HG02973 (cell line): ENCODE data around the gene ACCSL.
A peak's percentile ranks its signal among the peaks of the same experiment; 100 is the strongest.

Experiments used
- ATAC-seq: cut with Tn5 transposase; IDR thresholded peaks from one replicate; pipeline ENCODE4 v1.9.1; 2021; ENCODE audit warnings: moderate library complexity; ENCODE audit not compliant: unreplicated experiment

The ACCSL gene

DNA sequence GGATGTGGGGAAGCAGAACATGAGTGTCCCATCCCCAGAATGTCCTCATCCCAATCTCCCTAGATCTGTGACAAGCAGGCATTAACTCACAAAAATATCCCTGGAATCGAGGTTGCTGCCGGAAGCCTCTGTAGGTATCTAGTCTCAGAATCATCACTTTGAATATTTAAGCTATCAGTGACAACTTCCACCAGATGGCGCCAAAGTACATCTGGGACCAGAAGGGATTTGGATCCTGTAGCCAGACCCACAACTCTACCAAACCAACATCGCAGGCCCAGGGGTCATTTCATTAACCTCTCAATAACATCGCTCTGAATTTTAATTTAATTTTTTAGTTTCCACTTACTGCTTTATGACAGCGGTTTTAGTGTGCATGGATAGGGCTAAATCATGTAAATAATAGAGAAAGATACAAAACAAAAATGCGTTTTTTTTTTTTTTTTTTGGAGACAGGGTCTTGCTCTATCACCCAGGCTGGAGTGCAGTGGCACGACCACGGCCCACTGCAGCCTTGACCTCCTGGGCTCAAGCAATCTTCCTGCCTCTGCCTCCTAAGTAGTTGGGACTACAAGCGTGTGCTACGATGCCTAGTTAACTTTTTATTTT lies 46.6 kb downstream of the ACCSL start:
- peak; percentile 44 for ATAC-seq

DNA sequence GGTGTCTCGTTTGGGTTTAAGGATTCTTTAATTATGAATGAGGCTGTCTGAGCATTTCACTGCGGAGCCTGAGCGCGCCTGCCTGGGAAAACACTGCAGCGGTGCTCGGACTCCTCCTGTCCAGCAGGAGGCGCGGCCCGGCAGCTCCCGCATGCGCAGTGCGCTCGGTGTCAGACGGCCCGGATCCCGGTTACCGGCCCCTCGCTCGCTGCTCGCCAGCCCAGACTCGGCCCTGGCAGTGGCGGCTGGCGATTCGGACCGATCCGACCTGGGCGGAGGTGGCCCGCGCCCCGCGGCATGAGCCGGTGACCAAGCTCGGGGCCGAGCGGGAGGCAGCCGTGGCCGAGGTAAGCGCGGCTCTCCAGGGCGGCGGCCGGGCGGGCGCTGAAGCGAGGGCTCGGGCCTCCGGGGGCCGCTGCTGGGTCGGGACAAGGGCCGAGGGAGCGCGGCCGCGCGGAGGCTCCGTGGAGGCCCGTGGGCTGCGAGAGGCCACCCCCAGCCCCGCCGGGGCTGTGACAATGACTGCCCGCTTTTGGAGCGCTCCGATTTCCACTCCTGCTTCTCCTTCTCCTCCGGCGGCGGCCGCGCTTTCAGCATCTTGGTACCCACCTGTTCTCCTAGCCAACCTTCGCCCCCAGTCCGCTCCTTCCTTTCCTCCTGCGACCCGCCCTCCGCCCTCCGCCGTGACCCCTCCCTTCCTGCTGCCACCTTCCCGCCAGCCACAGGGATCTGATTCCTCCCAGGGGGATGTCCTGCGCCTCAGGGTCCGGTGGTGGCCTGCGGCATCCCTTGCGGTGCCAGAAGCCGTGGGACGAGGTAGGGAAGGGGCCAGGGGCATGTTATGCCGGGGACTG lies 48.0 kb downstream of the ACCSL start, which contains the start of gene EXT2:
Gene EXT2 (plus strand): TSS at position 173 of the 854 bp plus-strand sequence. CDS start 12,035 bp downstream, outside the sequence.
- peak; percentile 89 for ATAC-seq

DNA sequence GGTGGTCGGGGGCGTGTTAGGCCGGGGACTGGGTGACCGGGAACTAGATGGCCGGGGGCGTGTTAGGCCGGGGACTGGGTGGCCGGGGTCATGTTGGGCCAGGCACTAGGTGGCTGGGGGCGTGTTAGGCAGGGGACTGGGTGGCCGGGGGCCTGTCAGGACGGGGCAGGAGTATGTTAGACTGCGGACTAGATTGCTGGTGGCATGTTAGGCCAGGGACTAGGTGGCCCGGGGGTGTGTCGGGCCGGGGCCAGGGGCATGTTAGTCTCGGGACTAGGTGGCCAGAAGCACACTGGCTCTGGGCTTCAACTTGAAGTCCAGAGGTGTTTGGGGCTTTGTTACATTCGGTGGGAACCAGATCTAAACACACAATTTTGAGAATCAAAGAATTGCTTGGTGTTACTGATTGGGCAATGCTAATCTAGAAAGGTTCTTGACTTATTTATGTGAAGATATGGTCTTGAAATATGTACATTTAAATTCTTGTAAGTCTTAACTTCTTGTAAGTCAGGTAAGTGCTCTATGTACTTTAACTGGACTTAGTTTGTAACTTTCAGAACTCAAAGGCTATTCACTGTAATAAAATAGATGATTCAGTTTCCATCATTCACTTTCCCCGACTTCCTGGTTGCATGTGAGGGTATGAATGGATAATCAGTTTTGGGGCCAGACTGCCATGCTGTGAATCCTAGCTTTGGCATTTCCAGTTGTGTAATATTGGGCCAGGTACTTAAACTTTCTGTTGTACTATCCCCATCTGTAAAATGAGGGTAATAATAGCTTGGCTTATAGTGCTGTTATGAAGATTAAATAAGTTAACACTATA lies 48.8 kb downstream of the ACCSL start:
- no peak for ATAC-seq

DNA sequence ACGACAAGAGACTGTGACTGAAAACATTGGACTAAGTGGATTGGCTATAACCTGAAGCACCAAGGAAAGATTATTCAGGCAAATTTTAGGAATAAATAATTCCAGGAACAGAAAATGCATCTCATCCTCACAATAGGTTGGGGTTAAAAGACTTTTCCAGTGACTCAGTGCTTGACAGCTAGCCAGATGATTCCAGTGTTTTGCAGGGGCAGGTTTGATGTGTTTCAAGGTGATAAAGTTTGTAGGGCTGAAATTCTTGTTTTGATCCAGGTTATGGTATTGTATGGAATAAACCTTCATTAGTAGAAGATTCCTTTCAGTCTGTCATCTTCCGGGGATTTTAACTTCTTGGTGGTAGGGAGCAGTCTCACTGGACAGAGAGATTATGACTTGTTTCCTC lies 50.0 kb downstream of the ACCSL start:
- no peak for ATAC-seq

DNA sequence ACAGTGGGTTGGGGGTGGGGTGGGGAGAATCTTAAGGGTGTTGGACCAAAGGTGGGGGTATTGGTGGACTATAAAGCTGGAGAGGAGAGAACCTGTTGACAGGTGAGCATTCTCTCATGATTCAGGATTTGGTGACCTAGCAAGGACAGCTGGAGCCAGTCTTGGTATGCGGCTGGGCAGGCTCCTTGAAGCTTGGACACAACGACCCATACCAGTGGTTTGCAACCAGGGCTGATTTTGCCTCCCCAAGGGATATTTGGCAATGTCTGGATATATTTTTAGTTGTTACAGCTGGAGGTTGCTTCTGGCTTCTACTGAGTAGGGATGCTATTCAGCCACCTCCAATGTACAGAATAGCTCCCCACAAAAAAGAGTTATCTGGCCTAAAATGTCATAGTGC lies 53.3 kb downstream of the ACCSL start:
- ATAC-seq: no peak

DNA sequence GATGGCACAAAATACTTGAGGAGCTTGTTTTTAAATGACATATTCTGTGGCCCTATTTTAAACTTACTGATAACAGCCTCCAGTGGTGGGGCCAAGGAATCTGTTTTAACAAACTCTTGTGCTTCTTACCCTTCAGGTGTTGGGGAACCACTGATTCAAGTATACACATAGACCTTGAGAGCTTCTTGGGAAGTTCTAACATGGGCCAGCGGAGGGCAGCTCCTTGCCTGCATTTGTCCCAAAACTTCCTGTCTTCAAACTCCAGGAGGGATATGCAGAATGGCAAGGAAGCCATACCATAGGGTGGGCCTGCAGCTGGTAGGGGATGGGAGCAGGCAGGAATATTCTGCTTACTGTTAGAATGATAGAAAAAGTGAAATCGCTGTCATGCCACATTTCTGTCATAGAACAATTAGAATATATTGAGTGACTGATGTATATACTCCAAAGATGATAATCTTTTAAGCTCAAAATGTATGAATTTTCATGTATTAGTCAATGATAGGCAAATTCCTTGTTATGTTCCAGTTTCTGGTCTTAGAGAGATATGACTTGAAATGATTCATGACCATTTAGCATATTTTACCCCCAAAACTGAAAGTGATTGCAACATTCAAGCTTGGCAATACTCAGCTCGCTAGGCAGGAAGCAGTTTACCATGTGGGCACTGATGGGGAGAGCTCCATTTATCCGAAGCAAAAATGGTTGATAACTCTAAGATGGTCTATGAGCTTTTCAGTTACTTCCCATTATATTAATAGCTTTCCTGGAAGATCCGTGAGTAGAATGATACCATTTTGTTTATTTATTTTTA lies 56.9 kb downstream of the ACCSL start:
- ATAC-seq: no peak

DNA sequence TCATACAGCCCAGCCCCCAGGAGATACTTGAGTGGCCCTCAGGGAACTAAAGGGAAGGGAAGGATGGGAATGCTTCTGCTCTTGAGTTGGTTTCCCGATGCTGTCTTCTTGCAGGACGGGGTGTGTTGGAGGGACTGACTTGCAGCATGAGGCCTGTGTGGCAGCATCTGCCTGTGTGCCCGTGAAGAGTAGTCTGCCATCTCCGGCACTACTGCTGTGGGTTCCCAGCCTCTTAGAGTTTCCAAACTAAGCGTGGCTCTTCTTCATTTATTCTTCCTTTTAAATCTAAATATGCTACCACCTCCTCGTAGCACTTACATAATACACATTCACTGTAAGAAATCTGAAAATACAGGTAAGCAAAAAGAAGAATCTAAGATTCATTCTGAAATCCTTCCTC lies 60.5 kb downstream of the ACCSL start:
- ATAC-seq: no peak
